GM21619 (cell line): ENCODE results near the gene CORO1A.
"Not testable (repeated sequence)": the region's sequence is repeated elsewhere in the genome, so short reads cannot be mapped to it uniquely, and the experiment has no call there.

Experiments used
- ATAC-seq: cut with Tn5 transposase; IDR thresholded peaks from one replicate; pipeline ENCODE4 v1.9.1; 2021; ENCODE audit not compliant: unreplicated experiment

CORO1A gene

DNA sequence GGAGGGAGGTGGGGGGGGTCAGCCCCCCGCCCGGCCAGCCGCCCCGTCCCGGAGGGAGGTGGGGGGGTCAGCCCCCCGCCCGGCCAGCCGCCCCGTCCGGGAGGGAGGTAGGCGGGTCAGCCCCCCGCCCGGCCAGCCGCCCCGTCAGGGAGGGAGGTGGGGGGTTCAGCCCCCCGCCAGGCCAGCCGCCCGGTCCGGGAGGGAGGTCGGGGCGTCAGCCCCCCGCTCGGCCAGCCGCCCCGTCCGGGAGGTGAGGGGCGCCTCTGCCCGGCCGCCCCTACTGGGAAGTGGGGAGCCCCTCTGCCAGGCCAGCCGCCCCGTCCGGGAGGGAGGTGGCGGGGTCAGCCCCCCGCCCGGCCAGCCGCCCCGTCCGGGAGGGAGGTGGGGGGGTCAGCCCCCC lies 14.0 kb upstream of the CORO1A start:
- not testable (repeated sequence) for ATAC-seq

GRCh38 chr16:30170145-30170544 lies 13.3 kb upstream of the CORO1A start:
- ATAC-seq = not testable (repeated sequence)

GRCh38 chr16:30173054-30173453 lies 10.3 kb upstream of the CORO1A start:
- no peak for ATAC-seq

- not testable (repeated sequence) for ATAC-seq
Observed at GRCh38 chr16:30176876-30177275, 6.5 kb upstream of the CORO1A start.

GRCh38 chr16:30179195-30179594 lies 4.2 kb upstream of the CORO1A start:
- no peak for ATAC-seq

GRCh38 chr16:30179931-30180330 lies 3.5 kb upstream of the CORO1A start:
- ATAC-seq = no peak

GRCh38 chr16:30180741-30181140 lies 2.7 kb upstream of the CORO1A start:
- no peak for ATAC-seq

GRCh38 chr16:30184096-30184890 lies 891 bp downstream of the CORO1A start:
- peak; percentile 40 for ATAC-seq

- ATAC-seq = no peak
Observed at GRCh38 chr16:30184891-30185682, 1.7 kb downstream of the CORO1A start.

DNA sequence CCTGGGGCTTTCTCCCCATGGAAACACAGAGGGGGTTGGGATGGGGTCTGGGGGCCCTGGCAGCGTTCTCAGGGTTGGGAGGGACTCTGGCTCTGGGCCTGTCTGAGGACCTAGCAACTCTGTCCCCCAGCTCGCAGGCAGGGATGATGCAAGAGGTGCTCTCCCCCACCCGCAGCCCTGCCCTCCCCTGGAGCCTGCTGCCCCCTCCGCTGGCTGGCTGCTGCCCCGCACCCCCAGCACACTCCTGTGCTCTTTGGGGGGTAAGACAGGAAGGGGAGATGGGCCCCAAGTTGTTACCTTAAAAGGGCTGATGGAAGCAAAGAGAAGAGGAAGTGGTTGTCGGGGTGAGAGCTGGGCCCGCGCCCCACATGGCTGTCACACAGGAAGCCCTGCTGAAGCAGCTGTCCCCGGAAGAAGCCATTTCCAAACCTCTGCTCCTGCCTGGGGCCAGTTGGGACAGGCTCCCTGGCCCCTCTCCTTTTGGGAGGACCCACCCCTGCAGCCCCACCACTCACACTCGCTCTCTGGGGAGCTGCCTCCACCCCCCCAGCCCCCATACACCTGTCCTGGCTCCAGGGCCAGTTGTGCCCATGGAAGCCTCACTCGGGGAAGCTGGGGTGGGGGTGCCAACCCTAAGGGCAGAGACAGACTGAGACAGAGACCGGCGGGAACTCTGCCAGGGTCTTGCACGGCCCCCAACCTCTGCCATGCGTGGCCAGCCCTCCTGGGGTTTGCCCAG lies 2.5 kb downstream of the CORO1A start:
- ATAC-seq = peak; percentile 25

GRCh38 chr16:30186444-30186781 lies 3.0 kb downstream of the CORO1A start:
- ATAC-seq = no peak

DNA sequence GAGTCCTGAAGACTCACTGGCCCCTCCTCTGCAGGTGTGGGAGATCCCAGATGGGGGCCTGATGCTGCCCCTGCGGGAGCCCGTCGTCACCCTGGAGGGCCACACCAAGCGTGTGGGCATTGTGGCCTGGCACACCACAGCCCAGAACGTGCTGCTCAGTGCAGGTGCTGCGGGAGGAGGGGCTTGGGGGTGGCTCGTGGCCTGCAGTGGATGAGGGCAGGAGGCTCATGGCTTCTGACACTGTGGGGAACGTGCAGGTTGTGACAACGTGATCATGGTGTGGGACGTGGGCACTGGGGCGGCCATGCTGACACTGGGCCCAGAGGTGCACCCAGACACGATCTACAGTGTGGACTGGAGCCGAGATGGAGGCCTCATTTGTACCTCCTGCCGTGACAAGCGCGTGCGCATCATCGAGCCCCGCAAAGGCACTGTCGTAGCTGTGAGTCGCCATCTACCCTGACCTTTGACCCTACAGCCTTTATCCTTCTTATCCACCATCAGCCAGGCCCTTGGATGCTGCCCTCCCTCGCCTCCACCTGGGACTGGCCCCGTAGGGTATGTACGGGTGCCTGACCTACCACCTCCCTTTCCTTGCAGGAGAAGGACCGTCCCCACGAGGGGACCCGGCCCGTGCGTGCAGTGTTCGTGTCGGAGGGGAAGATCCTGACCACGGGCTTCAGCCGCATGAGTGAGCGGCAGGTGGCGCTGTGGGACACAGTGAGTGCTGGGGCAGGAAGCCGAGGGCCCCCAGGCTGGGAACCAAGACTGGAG lies 3.6 kb downstream of the CORO1A start:
- no peak for ATAC-seq

DNA sequence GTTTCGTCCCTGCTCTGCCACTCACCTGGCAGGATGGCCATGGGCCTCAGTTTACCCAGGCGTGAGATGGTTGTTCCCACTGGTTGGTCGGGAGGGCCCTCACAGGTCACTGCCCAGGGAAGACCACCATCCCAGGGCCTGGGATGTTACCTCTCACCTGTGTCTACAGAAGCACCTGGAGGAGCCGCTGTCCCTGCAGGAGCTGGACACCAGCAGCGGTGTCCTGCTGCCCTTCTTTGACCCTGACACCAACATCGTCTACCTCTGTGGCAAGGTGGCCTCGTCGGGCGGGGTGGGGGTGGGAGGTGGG lies 4.1 kb downstream of the CORO1A start:
- ATAC-seq = no peak

GRCh38 chr16:30187971-30188561 lies 4.7 kb downstream of the CORO1A start:
- ATAC-seq = no peak

DNA sequence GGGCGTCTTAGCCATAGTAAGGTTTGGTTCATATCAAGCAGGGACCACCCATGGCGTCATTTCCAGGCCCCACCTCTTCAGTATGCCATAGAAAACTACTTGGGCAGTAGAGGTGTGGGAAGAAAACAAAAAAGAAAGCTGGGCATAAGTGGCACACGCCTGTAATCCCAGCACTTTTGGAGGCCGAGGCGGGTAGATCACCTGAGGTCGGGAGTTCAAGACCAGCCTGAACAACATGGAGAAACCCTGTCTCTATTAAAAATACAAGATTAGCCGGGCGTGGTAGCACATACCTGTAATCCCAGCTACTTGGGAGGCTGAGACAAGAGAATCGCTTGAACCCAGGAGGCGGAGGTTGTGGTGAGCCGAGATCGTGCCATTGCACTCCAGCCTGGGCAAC lies 7.8 kb downstream of the CORO1A start:
- not testable (repeated sequence) for ATAC-seq

DNA sequence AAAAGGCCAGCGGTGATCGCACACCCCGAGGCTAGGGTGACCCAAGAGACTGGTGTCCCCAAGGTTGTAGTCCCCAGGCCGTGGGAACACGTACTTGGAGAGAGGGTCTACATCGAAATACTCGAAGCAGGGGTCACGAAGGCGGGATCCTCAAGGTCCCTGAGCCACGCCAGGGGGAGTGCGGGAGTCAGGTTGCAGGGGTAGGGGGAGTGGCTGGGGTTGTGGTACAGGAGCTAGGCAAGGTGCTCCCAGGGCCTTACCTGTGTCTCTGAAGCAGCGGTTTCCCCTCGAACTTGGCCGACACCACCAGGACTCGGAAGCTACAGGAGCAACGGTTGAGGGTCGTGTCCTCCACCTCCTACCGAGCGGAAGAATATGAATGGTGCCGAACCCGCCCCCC lies 9.7 kb downstream of the CORO1A start:
- ATAC-seq = peak; percentile 12

- peak; percentile 82 for ATAC-seq
Observed at GRCh38 chr16:30193615-30194014, 10.2 kb downstream of the CORO1A start, which contains the start of the genes BOLA2B and SLX1A. TSS of gene BOLA2B (minus strand) at chr16:30193666. CDS start at chr16:30193595, 71 bp downstream. TSS of gene SLX1A (plus strand) at chr16:30193875. CDS start at chr16:30194085, 210 bp downstream.

GRCh38 chr16:30194172-30194925 lies 10.9 kb downstream of the CORO1A start:
- peak; percentile 47 for ATAC-seq

GRCh38 chr16:30197001-30197400 lies 13.6 kb downstream of the CORO1A start:
- not testable (repeated sequence) for ATAC-seq

GRCh38 chr16:30199049-30199448 lies 15.6 kb downstream of the CORO1A start, which contains the start of gene SULT1A3:
TSS of gene SULT1A3 (plus strand) at chr16:30199255. CDS start at chr16:30200729, 1,474 bp downstream.
- ATAC-seq = not testable (repeated sequence)
